GM12874 (cell line): Measurements from ENCODE around the gene NAPB.

Experiments
- TF ChIP-seq, protein P1 (sequence below): IDR thresholded peaks from 2 replicates; pipeline ENCODE4 v1.5.1; 2011; ENCODE audit warnings: low read depth, mild to moderate bottlenecking, control low read depth, low read length, moderate library complexity; ENCODE audit not compliant: insufficient read depth

NAPB gene

DNA sequence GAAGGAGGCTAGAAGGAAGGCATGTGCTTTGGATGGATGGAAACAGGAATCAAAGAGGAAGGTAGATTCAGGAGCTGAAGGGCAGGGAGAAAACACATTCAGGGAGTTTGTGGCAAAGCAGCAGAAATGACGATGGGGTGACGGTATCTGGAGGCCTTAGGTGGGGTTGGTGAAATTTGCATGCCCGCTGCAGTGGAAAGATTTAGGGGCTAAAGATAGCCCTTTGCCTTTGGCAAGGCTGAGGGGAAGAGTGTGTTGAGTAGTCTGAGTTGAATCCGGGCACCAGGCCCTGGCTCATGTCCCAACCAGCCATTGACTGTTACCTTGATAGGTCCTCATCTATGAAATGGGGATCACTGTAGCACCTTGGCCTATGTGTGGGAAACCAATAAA lies 58.0 kb downstream of the NAPB start:
- TF ChIP-seq, protein P1, sequence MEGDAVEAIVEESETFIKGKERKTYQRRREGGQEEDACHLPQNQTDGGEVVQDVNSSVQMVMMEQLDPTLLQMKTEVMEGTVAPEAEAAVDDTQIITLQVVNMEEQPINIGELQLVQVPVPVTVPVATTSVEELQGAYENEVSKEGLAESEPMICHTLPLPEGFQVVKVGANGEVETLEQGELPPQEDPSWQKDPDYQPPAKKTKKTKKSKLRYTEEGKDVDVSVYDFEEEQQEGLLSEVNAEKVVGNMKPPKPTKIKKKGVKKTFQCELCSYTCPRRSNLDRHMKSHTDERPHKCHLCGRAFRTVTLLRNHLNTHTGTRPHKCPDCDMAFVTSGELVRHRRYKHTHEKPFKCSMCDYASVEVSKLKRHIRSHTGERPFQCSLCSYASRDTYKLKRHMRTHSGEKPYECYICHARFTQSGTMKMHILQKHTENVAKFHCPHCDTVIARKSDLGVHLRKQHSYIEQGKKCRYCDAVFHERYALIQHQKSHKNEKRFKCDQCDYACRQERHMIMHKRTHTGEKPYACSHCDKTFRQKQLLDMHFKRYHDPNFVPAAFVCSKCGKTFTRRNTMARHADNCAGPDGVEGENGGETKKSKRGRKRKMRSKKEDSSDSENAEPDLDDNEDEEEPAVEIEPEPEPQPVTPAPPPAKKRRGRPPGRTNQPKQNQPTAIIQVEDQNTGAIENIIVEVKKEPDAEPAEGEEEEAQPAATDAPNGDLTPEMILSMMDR = no peak

DNA sequence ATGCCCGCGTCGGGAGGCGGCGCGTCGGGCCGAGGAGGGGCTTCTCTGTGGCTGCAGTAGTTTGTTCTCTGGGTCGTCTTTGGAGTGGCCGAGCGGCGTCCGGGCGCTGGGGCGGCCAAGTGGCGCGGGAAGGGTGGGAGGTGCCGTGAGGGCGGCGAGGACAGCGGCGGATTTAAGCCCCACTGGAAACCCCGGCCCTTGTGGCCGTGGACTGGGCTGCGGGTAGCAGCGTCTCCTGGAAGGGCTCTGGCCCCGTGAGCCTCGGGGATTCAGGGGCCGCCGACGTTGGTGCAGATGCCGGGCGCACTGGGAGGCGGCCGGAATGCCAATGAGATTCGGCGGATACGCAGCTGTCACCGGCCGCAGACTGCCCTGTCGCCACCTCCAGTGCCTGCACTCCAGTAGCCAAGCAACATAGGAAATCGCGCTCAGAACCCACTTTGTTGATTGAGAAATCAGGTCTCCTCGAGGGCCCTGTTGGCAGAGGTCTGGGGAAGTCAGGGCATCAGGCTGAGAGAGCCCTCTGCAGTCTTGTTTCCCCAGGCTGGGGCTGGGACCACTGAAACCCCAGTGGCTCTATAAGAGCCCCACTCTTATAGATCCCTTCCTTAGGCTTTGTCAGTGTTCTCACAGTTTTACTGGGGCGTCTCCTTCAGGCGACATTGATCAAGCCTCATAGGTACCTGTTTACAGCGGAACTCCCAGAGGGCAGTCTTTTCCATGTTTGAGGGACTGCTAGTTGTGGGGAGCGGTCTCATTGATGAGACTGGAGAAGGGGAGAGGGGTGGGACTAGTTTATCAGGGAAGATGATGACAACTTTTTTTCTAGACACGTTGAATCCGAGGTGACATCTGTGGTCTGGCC lies 58.7 kb downstream of the NAPB start:
- TF ChIP-seq, protein P1 = no peak

DNA sequence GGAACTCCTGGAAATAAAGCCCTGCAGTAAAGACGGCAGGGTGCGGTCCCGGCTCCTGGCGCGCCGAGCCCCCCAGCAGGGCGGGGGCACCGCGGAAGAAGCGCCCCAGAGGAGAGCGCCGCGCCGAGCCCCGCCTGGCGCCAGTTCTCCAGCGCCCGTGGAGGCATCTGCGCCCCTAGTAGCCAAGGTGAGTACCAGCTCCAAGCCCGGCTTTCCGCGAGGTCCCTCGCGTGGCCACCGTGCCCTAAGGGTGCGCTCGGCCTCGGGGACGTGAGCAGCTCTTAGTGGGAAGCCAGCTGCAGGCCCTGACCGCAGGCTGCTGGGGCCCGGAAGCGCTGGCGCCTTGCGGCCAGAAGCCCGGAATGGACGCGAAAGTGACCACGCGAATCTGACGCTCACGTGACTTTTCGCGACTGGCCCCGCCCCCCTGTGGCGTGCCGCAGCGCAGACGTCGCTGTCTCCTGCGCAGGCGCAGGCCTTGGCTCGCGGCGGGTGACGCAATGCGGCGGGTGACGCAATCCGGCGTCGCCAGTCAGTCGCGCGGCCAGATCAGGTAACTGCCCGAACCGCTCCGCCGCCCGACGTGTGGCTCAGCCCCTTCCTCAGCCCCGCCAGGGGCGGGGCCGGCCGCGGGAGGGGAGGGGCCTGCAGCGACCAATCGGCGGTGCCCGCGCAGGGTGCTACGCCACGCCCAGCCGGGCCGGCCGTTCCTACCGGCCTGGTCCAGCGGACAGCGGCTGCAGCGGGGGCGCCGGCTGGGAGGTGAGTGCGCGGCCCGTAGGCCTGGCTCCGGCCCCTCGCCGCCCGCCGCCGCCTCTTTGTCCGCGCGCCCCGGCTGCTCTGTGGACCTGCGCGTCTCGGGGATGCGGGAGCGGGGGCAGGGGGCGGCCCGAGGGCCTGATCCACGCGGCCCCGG lies 59.6 kb downstream of the NAPB start, which contains the start of gene GZF1:
GZF1 (plus strand) TSS at position 707 of the 916 bp plus-strand sequence. CDS start 2,202 bp downstream, outside the sequence.
- TF ChIP-seq, protein P1 = no peak

DNA sequence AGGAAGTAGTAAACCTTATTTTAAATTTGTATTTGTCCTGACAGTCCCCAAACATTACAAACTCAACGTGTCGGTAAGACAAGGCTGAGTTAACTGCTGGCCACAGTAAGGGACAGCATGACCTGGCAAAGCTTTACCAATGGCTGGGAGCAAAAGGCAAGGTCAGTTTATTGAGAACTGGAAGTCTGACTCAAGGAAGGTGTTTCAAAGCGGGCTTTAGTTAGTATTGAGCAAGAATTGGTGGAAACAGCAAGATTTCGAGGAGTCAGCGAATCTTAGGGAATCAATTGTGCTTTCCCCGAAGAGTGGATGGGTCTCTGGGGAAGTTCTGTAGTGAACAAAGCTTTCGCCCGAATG lies 60.2 kb downstream of the NAPB start:
- TF ChIP-seq, protein P1 = no peak

DNA sequence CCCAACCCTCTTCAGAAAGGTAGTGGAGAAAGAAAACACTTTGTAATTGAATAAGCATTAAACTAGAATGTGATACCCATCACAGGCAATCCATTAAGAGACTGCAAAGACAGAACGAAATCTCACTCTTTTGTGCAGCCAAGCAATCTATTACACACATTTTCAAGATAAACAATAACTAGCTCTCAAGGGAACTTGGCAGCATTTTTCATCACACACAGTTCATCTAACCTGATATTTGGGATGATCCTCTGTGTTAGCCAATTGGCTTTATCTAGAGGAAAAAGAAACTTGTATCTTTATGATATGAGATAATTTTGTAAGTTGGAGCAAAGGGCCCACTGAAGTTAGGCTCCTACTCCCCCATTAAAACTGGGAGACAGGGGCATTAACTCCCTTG lies 60.8 kb downstream of the NAPB start:
- TF ChIP-seq, protein P1 = no peak

DNA sequence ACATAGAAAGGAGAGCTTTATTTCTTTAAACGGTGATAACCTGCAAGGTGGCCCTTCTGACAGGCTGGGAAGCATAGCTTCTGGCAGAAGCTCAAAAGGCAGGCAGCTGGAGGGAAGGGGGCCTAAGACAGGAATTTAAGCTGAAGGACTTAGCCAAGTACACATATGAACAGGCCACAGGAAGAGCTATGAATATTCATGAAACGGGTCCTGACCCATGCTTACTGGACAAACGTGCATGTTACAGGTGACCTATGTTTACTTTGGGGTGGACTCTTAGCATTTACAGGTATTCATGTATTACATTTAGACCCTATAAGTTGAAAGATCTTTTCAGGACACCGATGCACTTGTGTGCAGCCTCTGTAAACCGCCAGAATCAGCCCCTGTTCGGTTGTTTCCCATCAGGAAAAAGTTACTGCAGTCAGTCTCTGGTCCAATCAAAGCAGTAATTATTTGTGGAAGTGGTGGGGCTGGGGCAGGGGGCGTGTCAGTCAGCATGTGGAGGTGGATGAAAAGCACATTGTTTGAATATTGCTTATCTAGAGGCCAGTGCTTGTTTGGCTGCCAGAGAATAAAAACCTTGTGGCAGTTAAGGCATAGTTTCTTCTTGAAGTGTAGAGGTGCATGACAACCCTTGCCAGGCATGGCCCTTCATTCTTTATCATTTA lies 62.2 kb downstream of the NAPB start:
- TF ChIP-seq, protein P1 = no peak

DNA sequence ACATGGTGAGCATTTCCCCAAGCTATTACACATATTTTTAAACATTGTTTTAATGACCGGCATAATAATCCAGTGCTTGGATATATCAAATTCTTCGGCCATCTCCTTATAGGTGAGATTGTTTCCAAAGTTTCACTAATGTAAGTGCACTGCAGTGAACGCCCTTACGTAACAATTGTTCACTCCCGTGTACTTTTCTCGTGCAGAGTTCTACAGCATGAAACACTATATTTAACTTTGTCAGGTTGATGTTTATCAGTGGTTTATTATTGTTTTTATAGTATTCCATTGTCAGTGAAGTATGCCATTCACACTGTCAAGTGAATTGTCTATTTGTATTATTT lies 62.8 kb downstream of the NAPB start:
- TF ChIP-seq, protein P1 = no peak
